Superior temporal gyrus (tissue), 1 donor: ENCODE results near the gene AHCTF1.

Experiments used
- DNase-seq: peaks from one replicate; pipeline ENCODE4 v3.0.0-alpha.2; 2016; ENCODE audit errors: extremely low spot score

AHCTF1 gene

DNA sequence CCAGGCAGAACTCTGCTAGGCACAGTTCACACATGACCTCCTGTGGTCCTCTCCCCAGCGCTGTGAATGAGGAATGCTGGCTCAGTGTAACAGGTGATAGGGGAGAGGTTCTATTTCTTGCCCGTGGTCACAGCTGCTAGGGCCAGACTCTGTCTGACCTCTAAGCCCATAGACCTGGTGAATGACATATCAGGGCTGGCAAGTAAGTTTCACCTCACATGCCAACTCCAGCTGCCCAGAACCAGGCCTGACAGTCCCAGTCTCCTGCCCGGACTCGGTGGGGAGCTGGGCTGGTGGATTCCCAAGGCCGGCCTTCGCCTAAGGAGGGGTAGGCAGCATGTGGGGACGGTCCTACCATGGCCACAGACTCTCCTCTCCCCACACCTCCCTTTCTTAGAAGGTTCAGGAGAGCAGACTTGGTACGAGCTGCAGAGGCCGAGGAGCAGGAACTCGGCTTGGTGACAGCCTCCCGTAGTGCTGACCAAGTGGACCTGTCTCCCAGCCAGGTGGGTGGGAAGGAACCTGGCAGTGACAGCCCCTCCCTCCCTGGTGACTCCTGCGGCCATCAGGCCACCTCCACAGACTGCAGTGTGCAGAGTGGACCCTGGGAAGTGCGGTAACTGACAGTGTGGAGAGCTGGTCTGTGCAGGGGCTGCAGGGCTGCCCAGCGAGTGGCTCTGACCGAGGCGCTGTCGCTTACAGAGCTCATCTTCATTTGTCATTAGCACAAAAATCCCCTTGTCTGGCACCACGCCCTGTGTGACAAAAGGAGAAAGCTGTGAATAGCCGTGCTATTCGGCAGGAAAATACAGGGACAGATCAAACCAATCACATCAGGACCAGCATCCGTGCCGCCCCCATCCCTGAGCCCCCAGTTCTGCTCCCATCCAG, 132.9 kb downstream of the AHCTF1 start:
- DNase-seq, result no peak

GRCh38 chr1:246798107-246798506, 133.6 kb downstream of the AHCTF1 start:
- DNase-seq, result no peak

DNA sequence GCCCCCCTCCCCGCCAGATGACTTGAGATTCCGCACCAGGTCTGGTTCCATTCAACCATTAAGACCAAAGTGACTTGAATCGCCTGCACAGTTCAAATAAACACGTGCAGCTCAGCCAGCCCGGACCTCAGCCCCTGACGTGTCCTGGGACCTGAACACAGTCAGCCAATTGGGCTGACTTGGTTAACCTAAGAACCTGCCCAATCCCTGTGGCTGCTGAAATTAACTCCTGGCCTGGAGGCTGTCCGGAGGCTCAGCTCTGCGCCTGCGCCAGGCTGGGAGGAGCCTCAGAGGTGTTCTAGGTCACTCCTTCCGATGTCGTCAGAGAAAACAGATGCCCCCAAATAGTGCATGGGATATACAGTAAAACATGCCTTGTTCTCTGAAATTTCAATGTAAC, 134.2 kb downstream of the AHCTF1 start:
- no peak for DNase-seq

DNA sequence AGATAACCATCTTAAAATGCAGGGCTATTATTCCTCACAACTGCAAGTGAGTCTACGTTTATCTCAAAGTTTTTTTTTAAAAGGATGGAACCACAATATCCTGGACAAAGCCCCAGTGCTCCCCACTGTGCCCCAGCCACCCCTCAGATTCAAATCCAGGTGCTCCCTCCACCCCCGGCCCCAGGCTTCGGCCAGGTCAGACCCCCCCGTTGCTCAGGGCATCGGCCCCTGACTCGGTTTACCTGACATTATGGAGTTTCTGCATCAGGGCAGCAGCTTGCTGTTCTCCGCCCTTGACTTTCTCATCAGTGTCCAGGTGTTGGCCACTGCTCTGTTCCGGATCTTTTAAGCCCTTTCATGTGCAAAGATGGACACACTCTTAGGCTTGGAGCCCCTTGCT, 134.6 kb downstream of the AHCTF1 start:
- DNase-seq, result no peak

DNA sequence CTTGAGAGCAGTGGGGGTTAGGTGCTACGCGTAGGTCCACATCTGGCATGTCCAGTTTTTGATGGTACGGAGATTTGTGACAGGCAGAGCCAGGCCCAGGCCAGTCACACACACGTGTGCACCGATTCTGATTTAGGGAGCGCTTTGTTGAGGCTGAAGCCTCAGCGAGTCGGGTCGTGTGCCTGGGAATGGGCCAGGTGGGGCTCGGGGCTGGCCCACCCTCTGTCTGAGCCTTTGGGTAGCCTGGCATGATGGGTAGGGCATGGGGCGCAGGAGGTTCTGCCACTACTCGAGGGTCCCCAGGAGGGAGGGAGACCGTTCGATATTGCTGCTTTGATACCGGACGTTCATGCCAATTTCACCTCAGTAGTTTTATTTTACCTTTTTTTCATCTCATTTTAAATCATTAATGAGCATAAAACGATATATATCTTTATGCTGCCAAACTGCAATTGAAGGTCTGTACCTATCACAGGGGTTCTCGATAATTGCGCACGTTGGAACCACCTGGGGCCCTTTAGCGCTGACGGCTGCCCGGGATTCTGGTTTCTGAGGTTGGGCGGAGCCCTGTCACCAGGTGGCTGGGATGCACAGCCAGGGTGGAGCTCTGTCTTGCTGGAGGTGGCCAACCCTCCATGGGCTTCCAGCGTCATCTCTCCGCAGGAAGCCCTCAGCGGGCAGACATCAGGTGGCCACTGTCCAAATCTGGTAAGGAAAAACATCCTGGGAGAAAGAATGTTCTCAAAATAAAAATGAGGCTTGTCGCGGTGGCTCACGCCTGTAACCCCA, 135.6 kb downstream of the AHCTF1 start:
- no peak for DNase-seq

GRCh38 chr1:246794828-246795671, 136.7 kb downstream of the AHCTF1 start:
- DNase-seq, result no peak

GRCh38 chr1:246794048-246794827, 137.5 kb downstream of the AHCTF1 start:
- DNase-seq, result no peak

GRCh38 chr1:246793356-246793896, 138.3 kb downstream of the AHCTF1 start:
- no peak for DNase-seq

GRCh38 chr1:246792603-246793002, 139.1 kb downstream of the AHCTF1 start:
- DNase-seq, result no peak

- DNase-seq, result no peak
These were observed 140.3 kb downstream of the AHCTF1 start for GRCh38 chr1:246791303-246791918.

DNA sequence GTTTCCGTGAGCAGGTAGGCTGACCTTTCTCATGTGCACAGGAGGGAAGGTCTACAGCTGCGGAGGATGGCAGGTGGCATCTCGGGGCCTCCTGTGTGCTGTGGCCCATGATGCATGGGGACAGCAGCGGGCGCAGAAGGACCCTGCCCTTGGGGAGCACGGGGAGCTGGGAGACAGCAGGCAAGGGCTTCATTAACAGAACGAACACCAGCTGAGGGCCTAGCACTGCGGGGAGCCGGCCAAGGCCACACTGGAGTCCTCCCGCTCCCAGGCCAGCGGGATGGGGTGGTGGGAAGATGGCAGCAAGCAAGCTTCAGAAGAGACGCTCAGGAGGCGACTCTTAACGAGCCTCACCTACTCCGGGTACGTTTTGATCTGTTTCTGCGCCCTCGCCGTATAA, 140.9 kb downstream of the AHCTF1 start:
- DNase-seq, result no peak

GRCh38 chr1:246790364-246790763, 141.4 kb downstream of the AHCTF1 start:
- no peak for DNase-seq

GRCh38 chr1:246789454-246790339, 142.1 kb downstream of the AHCTF1 start:
- DNase-seq, result no peak
